ENCODE results near the gene TMEM263. TPM values are rescaled to one million over a fixed set of nuclear protein-coding genes. Genes with fewer than 3 reads are reported as not detected.

TMEM263 gene
- total RNA-seq, 1 experiment from 2014 or later: 35.0 TPM

DNA sequence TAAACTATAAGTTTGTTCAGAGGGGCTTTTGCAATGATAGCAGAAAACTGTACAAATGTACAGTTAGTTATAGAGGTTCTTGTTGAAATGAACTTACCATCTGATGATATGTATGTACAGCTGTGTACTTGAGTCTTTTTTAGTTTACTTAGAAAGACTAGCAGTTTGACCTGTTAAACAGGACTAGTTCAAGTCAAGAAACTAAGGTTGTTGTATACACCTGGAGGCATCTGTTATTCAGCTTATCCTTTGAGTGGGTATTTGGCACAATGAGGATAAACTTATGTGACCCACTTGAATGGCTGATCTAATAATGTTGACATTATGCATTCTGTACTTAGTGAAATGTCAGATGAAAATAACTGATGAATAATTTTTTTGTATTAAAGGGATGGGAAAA, 17.8 kb downstream of the TMEM263 start:
- H3K36me3 ChIP-seq (ENCODE audit: control insufficient read depth, insufficient read depth, low read length): peaks cover 9% of the 10 kb centered on the region; the same call in 1 of the 2 replicates
- TF ChIP-seq SIN3A (IDR thresholded peaks at IDR 0.05; ENCODE audit: borderline replicate concordance, insufficient read depth, low read depth, low read length) (no peak), POLR2AphosphoS5 (IDR thresholded peaks at IDR 0.05; ENCODE audit: low read depth, low read length) (no peak), TCF7L2 (IDR thresholded peaks at IDR 0.05; ENCODE audit: low read depth, low read length) (no peak)
- TF ChIP-seq, protein P1, sequence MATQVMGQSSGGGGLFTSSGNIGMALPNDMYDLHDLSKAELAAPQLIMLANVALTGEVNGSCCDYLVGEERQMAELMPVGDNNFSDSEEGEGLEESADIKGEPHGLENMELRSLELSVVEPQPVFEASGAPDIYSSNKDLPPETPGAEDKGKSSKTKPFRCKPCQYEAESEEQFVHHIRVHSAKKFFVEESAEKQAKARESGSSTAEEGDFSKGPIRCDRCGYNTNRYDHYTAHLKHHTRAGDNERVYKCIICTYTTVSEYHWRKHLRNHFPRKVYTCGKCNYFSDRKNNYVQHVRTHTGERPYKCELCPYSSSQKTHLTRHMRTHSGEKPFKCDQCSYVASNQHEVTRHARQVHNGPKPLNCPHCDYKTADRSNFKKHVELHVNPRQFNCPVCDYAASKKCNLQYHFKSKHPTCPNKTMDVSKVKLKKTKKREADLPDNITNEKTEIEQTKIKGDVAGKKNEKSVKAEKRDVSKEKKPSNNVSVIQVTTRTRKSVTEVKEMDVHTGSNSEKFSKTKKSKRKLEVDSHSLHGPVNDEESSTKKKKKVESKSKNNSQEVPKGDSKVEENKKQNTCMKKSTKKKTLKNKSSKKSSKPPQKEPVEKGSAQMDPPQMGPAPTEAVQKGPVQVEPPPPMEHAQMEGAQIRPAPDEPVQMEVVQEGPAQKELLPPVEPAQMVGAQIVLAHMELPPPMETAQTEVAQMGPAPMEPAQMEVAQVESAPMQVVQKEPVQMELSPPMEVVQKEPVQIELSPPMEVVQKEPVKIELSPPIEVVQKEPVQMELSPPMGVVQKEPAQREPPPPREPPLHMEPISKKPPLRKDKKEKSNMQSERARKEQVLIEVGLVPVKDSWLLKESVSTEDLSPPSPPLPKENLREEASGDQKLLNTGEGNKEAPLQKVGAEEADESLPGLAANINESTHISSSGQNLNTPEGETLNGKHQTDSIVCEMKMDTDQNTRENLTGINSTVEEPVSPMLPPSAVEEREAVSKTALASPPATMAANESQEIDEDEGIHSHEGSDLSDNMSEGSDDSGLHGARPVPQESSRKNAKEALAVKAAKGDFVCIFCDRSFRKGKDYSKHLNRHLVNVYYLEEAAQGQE (IDR thresholded peaks at IDR 0.05; ENCODE audit: insufficient read depth in 1 of 2, low read depth in 2 of 2, low read length in 1 of 2): no peak
- TF ChIP-seq, protein P2, sequence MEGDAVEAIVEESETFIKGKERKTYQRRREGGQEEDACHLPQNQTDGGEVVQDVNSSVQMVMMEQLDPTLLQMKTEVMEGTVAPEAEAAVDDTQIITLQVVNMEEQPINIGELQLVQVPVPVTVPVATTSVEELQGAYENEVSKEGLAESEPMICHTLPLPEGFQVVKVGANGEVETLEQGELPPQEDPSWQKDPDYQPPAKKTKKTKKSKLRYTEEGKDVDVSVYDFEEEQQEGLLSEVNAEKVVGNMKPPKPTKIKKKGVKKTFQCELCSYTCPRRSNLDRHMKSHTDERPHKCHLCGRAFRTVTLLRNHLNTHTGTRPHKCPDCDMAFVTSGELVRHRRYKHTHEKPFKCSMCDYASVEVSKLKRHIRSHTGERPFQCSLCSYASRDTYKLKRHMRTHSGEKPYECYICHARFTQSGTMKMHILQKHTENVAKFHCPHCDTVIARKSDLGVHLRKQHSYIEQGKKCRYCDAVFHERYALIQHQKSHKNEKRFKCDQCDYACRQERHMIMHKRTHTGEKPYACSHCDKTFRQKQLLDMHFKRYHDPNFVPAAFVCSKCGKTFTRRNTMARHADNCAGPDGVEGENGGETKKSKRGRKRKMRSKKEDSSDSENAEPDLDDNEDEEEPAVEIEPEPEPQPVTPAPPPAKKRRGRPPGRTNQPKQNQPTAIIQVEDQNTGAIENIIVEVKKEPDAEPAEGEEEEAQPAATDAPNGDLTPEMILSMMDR (IDR thresholded peaks at IDR 0.05): no peak
- H3K9me3 ChIP-seq (ENCODE audit: control insufficient read depth, insufficient read depth, low read depth, low read length): no peaks in the 10 kb centered on the region
- H3K27ac ChIP-seq (ENCODE audit: low read length): no peak overlapping the region
- peaks cover 10% of the 10 kb centered on the region for H3K4me1 ChIP-seq (ENCODE audit: control insufficient read depth, insufficient read depth, low read length)
- ATAC-seq: no peak
- no peak overlapping the region for H3K4me3 ChIP-seq (ENCODE audit: low read depth in 2 of 2, low read length in 2 of 2)
- no peaks in the 10 kb centered on the region for H3K27me3 ChIP-seq (ENCODE audit: control insufficient read depth, insufficient read depth, low read length)
- no TSS peak for BruUV-seq (replicated peaks)
- DNase-seq (ENCODE audit: low read depth, low spot score): no peak
- in situ Hi-C loops (cut with HindIII; ENCODE audit: low pct_unique_long_range_greater_than_20kb, low sequenced_read_pairs) (no loop called here), intact Hi-C loops (cut with micrococcal nuclease; ENCODE audit: unreplicated experiment) (no loop called here)
- ChIA-PET CTCF (no interaction called here), POLR2A (no interaction called here)

DNA sequence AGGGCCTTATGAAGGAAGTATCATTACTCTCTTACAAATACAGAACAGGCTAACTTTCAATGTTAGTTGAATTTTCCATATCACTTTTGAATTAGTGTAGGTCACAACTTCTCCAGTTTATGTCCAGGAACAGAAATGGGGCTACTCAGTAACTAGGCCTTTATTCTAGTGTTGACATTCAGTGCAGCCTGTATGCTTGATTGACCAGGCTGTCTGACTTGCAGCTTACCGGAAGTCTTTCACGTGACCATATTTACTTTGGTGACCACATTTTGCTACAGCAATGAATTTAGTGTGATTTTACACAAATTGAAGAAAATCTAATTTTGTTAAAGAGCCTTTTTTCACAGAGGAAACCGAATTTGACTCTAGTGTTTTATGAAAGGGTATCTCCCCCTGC, 18.8 kb downstream of the TMEM263 start:
- BruUV-seq (replicated peaks): no TSS peak
- TF ChIP-seq, protein P1 (IDR thresholded peaks at IDR 0.05; ENCODE audit: insufficient read depth in 1 of 2, low read depth in 2 of 2, low read length in 1 of 2): no peak
- no peak for TF ChIP-seq POLR2AphosphoS5 (IDR thresholded peaks at IDR 0.05; ENCODE audit: low read depth, low read length)
- TF ChIP-seq SIN3A (IDR thresholded peaks at IDR 0.05; ENCODE audit: borderline replicate concordance, insufficient read depth, low read depth, low read length): no peak
- TF ChIP-seq, protein P2 (IDR thresholded peaks at IDR 0.05): no peak
- no peak for TF ChIP-seq TCF7L2 (IDR thresholded peaks at IDR 0.05; ENCODE audit: low read depth, low read length)
- in situ Hi-C loops (cut with HindIII; ENCODE audit: low pct_unique_long_range_greater_than_20kb, low sequenced_read_pairs): no loop called here

More for the DNA sequence above, 18.8 kb downstream of the TMEM263 start:
- intact Hi-C loops (cut with micrococcal nuclease; ENCODE audit: unreplicated experiment): no loop called here
- ATAC-seq (no peak), DNase-seq (ENCODE audit: low read depth, low spot score) (no peak)
- ChIA-PET POLR2A (no interaction called here), CTCF (no interaction called here)
- Histone ChIP-seq H3K9me3 (ENCODE audit: control insufficient read depth, insufficient read depth, low read depth, low read length) (no peaks in the 10 kb centered on the region), H3K36me3 (ENCODE audit: control insufficient read depth, insufficient read depth, low read length) (peaks cover 9% of the 10 kb centered on the region; the same call in 1 of the 2 replicates), H3K27me3 (ENCODE audit: control insufficient read depth, insufficient read depth, low read length) (no peaks in the 10 kb centered on the region), H3K4me1 (ENCODE audit: control insufficient read depth, insufficient read depth, low read length) (peaks cover 10% of the 10 kb centered on the region), H3K4me3 (ENCODE audit: low read depth in 2 of 2, low read length in 2 of 2) (no peak overlapping the region), H3K27ac (ENCODE audit: low read length) (no peak overlapping the region)
